B cell (primary cell): Measurements from ENCODE around the gene UQCC5.

Experiments
- EZH2 ChIP-seq: IDR thresholded peaks from 2 replicates; pipeline ENCODE4 v1.6.1; 2012; ENCODE audit warnings: borderline replicate concordance, low read depth, mild to moderate bottlenecking, moderate library complexity, low read length; ENCODE audit not compliant: insufficient read depth, poor library complexity, severe bottlenecking
- TF ChIP-seq, protein P1 (sequence below): fragments of 200-600 bp; IDR thresholded peaks from one replicate; pipeline ENCODE4 v1.8.0; 2022; ENCODE audit warnings: antibody characterized with exemption, mild to moderate bottlenecking

DNA sequence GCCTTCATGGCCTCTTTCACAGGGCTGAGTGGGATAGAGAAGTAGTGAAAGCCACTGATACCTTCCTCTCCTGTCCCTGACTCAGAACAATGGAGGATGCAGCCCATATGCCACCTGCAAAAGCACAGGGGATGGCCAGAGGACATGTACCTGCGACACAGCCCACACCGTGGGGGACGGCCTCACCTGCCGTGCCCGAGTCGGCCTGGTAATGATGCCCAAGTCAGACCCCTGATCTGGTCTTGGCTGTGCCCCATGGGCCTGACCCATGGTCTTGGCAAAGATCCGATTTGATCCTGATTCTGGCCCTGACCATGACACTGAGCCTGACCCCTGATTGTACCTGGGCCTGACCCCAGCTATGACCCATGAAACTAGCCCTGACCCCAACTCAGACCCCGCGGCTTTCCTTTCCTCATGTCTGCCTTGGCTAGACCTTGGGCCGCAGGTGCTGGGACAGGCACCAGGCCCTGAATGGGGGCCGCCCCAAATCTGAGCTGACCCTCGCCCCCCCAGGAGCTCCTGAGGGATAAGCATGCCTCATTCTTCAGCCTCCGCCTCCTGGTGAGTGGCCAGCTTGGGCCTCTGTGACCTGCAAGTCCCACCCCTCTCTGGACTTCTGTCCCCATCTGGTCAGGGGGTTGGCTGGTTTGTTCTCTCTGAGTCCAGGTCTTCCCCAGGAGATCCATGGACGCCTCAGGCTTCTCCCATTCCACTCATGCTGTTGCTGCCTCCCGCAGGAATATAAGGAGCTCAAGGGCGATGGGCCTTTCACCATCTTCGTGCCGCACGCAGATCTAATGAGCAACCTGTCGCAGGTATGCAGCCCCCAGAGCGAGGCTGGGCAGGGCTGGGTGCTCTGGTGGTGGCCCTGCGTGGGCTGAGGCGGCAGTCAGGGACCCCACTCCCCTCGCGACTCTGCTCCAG is 18.3 kb upstream of the UQCC5 start:
- TF ChIP-seq, protein P1, sequence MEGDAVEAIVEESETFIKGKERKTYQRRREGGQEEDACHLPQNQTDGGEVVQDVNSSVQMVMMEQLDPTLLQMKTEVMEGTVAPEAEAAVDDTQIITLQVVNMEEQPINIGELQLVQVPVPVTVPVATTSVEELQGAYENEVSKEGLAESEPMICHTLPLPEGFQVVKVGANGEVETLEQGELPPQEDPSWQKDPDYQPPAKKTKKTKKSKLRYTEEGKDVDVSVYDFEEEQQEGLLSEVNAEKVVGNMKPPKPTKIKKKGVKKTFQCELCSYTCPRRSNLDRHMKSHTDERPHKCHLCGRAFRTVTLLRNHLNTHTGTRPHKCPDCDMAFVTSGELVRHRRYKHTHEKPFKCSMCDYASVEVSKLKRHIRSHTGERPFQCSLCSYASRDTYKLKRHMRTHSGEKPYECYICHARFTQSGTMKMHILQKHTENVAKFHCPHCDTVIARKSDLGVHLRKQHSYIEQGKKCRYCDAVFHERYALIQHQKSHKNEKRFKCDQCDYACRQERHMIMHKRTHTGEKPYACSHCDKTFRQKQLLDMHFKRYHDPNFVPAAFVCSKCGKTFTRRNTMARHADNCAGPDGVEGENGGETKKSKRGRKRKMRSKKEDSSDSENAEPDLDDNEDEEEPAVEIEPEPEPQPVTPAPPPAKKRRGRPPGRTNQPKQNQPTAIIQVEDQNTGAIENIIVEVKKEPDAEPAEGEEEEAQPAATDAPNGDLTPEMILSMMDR: no peak
- TF ChIP-seq EZH2: no peak
